Right renal pelvis (tissue), 4 donors: ENCODE data around the gene NHS. TPM values are rescaled to one million over a fixed set of nuclear protein-coding genes. Genes with fewer than 3 reads are reported as not detected.
"Not testable (repeated sequence)": the region's sequence is repeated elsewhere in the genome, so short reads cannot be mapped to it uniquely, and the experiment has no call there.

Source experiments
- DNase-seq, 4 donors: peaks; one replicate each; pipeline ENCODE4 v3.0.0-alpha.2; 2013; ENCODE audit warnings: low read depth in 4 of 4, low spot score in 3 of 4, missing footprints in 1 of 4
- polyA plus RNA-seq, 4 donors: library from polyadenylated mRNA; unstranded; fragments of 120-200 nt; gene quantifications; one replicate each; pipeline ENCODE4 v1.2.1, GENCODE V29; 2013; ENCODE audit not compliant: insufficient read length in 4 of 4

The NHS gene
- polyA plus RNA-seq, 4 donors = 17.9 to 19.7 (median 19.1) TPM

GRCh38 chrX:17484592-17484991, 109.6 kb downstream of the NHS start:
- DNase-seq = no peak

DNA sequence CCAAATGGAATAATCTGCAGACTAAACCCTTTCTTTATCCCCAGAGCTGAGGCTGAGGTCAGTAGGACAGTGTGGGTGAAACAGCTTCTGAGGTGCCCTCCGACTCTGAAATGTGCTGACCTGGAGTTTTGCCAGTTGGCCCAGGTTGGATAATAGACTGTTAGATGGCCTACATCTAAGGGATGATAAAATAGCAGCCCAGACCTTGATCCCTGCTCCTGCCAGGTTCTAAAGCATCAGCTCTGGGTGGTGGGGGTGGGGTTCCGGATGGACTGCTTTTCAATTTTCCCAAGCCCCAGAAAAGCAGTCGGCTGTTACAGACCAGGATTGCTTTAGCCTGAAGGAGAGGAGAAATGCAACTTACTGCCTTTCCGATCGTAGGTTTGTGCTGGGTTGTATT, 110.4 kb downstream of the NHS start:
- no peak for DNase-seq

DNA sequence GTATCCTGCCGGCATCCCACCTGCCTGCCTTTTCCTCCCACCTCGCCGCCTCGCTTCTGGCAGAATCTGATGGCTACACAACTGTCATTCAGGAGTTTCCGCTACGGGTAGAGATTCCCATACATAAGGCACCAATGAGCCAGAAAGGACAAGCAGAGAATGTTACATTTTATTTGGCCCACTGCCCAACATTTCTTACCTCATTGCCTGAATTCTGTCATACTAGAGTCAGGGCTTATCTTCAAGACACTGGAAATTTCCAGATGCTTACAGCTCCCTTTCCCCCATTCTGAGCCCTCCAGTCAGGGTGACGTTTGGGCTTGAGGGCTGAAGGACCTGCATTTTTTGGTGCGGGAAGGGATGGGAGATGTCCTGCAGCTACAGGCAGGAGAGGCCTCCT, 113.0 kb downstream of the NHS start:
- no peak for DNase-seq

DNA sequence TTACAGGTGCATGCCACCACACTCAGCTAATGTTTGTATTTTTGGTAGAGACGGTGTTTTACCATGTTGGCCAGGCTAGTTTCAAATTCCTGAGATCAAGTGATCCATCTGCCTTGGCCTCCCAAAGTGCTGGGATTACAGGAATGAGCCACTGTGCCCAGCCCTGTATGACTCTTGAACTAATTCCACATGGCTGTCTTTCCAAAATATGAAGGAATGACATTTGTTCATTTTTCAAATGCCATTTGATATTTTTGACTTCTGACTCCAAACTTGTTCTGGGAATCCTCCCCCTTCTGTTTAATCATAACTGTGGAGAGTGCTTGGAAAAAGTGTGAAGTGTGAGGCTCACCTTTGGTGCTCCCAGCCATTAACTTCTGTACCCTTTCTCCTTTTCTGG, 119.2 kb downstream of the NHS start:
- no peak for DNase-seq

- no peak for DNase-seq
Measured at GRCh38 chrX:17495052-17495451, 120.1 kb downstream of the NHS start.

DNA sequence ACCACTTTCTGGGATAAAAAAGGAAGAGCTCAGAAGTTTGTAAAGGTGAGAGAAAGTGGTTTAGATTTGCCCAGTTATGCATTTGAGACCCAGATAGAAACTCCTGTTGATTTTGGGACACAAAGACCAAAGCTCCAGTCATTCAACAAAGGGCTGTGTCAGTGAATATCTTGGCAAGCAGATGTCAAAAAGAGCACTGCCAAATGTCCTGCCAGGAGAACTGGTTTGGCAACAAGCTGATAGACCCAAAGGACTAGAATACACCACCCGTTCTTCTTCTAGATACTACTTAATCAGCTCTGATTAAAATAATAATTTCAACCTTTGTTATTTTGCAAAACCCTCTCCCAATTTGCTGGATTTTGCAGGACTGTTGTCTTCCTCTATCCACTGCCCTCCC, 121.4 kb downstream of the NHS start:
- no peak for DNase-seq

- DNase-seq = no peak
Measured at GRCh38 chrX:17497193-17497592, 122.2 kb downstream of the NHS start.

DNA sequence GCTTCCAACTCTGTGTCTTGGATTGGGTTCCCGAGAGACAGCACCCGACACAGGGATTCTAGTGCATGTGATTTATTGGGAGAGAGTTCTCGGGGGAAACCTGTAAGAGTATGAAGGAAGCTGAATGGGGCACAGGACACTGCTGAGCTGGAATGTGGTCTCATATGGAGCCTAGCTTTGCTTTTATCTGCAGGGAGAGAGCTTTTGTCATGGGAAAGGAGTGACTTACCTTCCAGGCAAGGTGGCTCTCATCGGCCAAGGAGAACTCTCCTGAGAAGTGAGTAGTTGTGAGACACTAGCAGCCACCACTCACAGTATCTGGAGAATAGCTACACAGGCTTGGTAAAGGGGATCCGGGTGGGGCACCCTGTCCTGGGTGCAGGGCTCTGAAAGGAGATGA, 124.5 kb downstream of the NHS start:
- no peak for DNase-seq

GRCh38 chrX:17500145-17500579, 125.2 kb downstream of the NHS start:
- no peak for DNase-seq

DNA sequence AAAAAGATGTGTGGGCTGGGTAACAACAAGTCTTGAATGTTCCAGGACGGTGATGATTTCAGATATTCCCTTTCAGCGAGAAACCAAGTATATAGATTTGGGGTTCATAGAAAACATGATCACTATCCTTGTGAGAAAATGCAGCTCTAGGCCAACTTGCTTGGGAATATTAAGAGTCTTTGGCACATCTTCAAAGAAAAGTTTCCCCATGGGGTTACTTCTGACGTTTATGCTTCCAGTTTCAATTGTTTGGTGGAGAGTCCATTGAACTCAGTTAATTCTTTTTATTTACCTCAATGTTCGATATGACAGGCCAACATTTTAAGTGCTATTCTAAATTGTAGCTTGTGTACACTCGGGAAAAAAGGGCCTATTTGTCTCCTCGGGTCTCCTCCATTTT, 126.7 kb downstream of the NHS start:
- no peak for DNase-seq

- not testable (repeated sequence) for DNase-seq
Measured at GRCh38 chrX:17506352-17506751, 131.4 kb downstream of the NHS start.

DNA sequence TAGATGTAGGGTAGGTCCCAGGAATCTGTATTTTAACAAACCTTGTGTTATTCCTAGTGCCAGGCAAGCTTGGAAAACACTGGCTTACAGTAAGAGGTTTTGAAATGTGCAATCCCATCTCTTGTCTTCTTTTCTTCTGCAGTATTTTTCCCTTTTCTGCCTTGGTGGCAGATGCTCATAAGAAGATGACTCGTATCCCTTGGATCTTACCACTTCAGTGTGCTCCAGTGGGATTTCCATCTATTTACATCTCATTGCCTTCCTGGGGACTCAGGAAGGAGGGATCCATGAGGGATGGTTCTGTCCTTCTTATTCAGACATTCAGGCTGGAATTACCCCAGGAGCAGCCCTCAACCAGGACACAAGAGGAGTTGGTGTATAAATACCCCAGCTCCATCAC, 136.6 kb downstream of the NHS start:
- DNase-seq = no peak

DNA sequence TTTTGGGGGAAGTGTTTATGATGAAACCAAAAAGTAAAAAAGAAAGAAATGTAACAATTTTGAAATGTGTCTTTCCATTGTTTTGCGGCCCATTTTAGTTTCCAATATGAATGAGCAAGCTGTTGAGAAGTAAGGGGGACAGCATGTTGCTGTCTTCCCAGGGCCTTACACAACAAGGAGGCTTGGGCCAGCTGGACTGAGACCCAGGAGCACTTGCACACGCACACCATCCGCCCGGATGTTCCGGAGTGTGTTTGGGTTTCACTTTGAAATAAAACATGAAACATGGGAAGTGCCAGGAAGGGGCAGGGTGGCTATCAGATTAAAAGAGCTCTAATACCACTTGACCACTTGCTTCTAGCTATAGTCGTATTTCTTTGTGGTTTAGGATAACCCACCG, 144.4 kb downstream of the NHS start:
- no peak for DNase-seq

DNA sequence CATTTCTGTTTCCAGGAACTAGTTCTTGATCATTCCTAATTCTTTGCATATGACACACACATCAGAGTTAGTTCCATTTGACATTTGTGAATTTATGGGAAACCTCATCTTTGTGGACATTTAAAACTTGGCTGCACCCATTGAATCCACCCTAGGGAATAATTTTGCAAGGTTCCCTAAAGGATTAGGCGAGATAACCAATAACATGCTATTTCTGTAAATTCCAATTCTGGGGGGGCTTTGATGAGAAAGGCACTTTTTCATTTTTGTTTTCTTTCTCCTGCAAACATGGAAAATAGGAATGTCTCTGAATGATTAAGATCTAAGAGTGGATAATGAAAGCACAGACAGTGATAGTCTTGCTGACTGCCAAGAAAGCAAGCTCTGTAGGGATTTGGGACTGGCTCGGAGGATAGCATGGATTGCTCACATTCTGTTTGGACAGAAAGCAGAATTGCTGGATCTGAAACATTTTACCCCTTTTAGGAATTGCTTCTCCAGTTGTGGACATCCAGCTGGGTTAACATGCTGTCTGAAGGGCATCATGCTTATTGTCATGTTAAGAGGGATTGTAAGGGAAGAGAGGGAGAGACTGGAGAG, 145.1 kb downstream of the NHS start:
- DNase-seq = no peak

- no peak for DNase-seq
Measured at GRCh38 chrX:17521871-17522693, 147.1 kb downstream of the NHS start.

GRCh38 chrX:17525266-17525665, 150.3 kb downstream of the NHS start:
- DNase-seq = no peak

GRCh38 chrX:17525762-17526555, 151.0 kb downstream of the NHS start:
- no peak for DNase-seq

GRCh38 chrX:17527135-17527701, 152.2 kb downstream of the NHS start:
- no peak for DNase-seq

- DNase-seq = no peak
Measured at GRCh38 chrX:17527922-17528321, 152.9 kb downstream of the NHS start.

- no peak for DNase-seq
Measured at GRCh38 chrX:17529151-17529745, 154.2 kb downstream of the NHS start.

GRCh38 chrX:17531500-17531899, 156.5 kb downstream of the NHS start:
- no peak for DNase-seq
